GM12864 (cell line): ENCODE data around the gene RPL41.
A peak's percentile ranks its signal among the peaks of the same experiment; 100 is the strongest.
"Not testable (repeated sequence)": the region's sequence is repeated elsewhere in the genome, so short reads cannot be mapped to it uniquely, and the experiment has no call there.

Source experiments
- DNase-seq: peaks from one replicate; pipeline ENCODE4 v3.0.0-alpha.2; 2011; ENCODE audit warnings: low read depth
- H3K4me3 ChIP-seq: 2 replicates; pipeline ENCODE4 v1.5.1; 2011; ENCODE audit warnings: mild to moderate bottlenecking, low read depth, low read length, control low read depth
- TF ChIP-seq, protein P1 (sequence below): IDR thresholded peaks from 2 replicates; pipeline ENCODE4 v1.5.1; 2011; ENCODE audit warnings: low read depth, mild to moderate bottlenecking, moderate library complexity, low read length, control low read depth, inconsistent platforms; ENCODE audit errors: missing control alignments

The RPL41 gene

GRCh38 chr12:56116267-56117081 lies at the start of gene RPL41:
RPL41 (plus strand) TSS chr12:56116633.
- H3K4me3 ChIP-seq: peak within 1 kb of the TSS; percentile 78
- peak; percentile 85 for DNase-seq
- TF ChIP-seq, protein P1, sequence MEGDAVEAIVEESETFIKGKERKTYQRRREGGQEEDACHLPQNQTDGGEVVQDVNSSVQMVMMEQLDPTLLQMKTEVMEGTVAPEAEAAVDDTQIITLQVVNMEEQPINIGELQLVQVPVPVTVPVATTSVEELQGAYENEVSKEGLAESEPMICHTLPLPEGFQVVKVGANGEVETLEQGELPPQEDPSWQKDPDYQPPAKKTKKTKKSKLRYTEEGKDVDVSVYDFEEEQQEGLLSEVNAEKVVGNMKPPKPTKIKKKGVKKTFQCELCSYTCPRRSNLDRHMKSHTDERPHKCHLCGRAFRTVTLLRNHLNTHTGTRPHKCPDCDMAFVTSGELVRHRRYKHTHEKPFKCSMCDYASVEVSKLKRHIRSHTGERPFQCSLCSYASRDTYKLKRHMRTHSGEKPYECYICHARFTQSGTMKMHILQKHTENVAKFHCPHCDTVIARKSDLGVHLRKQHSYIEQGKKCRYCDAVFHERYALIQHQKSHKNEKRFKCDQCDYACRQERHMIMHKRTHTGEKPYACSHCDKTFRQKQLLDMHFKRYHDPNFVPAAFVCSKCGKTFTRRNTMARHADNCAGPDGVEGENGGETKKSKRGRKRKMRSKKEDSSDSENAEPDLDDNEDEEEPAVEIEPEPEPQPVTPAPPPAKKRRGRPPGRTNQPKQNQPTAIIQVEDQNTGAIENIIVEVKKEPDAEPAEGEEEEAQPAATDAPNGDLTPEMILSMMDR: no peak

DNA sequence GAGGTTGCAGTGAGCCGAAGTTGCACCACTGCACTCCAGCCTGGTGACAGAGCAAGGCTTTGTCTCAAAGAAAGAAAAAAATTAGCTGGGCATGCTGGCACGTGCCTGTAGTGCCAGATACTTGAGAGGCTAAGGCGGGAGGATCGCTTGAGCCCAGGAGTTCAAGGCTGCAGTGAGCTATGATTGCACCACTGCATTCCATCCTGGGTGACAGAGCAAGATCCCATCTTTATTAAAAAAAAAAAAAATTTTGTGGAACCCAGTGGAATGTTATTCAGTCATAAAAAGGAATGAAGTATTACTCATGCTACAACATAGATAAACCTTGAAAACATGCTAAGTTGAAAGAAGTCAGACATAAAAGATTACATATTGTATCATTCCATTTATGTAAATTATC lies 44.8 kb upstream of the RPL41 start:
- DNase-seq: no peak
- TF ChIP-seq, protein P1: no peak
- no peak overlapping the region for H3K4me3 ChIP-seq

DNA sequence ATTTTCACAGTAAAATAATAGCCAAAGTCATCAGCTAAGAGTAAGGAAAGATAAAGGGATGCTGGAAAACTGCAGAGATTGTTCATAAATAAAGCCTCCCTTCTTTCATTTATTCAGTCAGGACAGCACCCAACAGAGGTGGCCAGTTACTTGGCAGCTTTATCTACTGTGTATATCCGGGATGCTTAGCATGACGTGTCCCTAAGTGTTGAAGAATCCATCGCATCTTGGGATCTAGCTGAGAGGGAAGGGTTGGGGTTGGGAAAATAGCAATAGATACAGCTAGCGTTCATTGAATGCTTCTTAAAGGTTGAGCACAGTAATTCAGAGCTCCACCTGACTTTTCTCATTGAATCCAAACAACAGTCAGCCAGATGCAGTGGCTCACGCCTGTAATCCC lies 42.0 kb upstream of the RPL41 start:
- DNase-seq: no peak
- H3K4me3 ChIP-seq: no peak overlapping the region
- TF ChIP-seq, protein P1: no peak

GRCh38 chr12:56077966-56078365 lies 38.5 kb upstream of the RPL41 start:
- H3K4me3 ChIP-seq, DNase-seq: not testable (repeated sequence)

GRCh38 chr12:56078427-56078826 lies 38.0 kb upstream of the RPL41 start:
- TF ChIP-seq, protein P1: no peak
- no peak overlapping the region for H3K4me3 ChIP-seq

GRCh38 chr12:56078931-56079722 lies 37.3 kb upstream of the RPL41 start:
- no peak for DNase-seq
- TF ChIP-seq, protein P1: peak; percentile 55
- peak overlapping the region; percentile 52 for H3K4me3 ChIP-seq

More at GRCh38 chr12:56078427-56078826, 38.0 kb upstream of the RPL41 start:
- DNase-seq: no peak

GRCh38 chr12:56079723-56080555 lies 36.5 kb upstream of the RPL41 start, which contains the start of gene ERBB3:
ERBB3 (plus strand) TSS chr12:56080165; CDS start chr12:56080301, 136 bp downstream.
- no peak for DNase-seq

More at GRCh38 chr12:56079723-56080555, 36.5 kb upstream of the RPL41 start, which contains the start of gene ERBB3:
- TF ChIP-seq, protein P1: no peak
- peak within 1 kb of the TSS; percentile 52 for H3K4me3 ChIP-seq
